Heart left ventricle (tissue), 16 donors: ENCODE data around the gene SMCO4. TPM values are rescaled to one million over a fixed set of nuclear protein-coding genes. Genes with fewer than 3 reads are reported as not detected.

Experiments
- ATAC-seq, 4 donors: fragments of 200-7000 bp; cut with Tn5 transposase; one replicate each; pipeline ENCODE4 v1.9.1; 2020 to 2022; ENCODE audit warnings: moderate library complexity in 4 of 4, mild to moderate bottlenecking in 3 of 4, moderate number of reproducible peaks in 1 of 4
- DNase-seq, 5 donors: peaks; one replicate each; pipeline ENCODE4 v3.0.0-alpha.2; 2020
- H3K27ac ChIP-seq, 12 donors: fragments of 200-600 bp; sonication (generic) in 4 of 12; one replicate each; pipeline versions ENCODE4 v1.5.0 to v1.8.0; 2016 to 2022; ENCODE audit warnings: mild to moderate bottlenecking in 2 of 12
- H3K27me3 ChIP-seq, 9 donors: fragments of 200-600 bp; sonication (generic) in 2 of 9; one replicate each; pipeline versions ENCODE4 v1.5.1 to v1.8.0; 2016 to 2022; ENCODE audit warnings: mild to moderate bottlenecking in 3 of 9
- H3K36me3 ChIP-seq, 9 donors: fragments of 200-600 bp; sonication (generic) in 2 of 9; one replicate each; pipeline versions ENCODE4 v1.5.0 to v1.8.0; 2018 to 2022; ENCODE audit warnings: mild to moderate bottlenecking in 2 of 9
- H3K4me1 ChIP-seq, 12 donors: fragments of 200-600 bp; sonication (generic) in 4 of 12; one replicate each; pipeline versions ENCODE4 v1.5.0 to v1.8.0; 2016 to 2022; ENCODE audit warnings: mild to moderate bottlenecking in 3 of 12
- H3K4me3 ChIP-seq, 12 donors: fragments of 200-600 bp; sonication (generic) in 4 of 12; one replicate each; pipeline versions ENCODE4 v1.5.0 to v1.8.0; 2017 to 2022; ENCODE audit warnings: mild to moderate bottlenecking in 9 of 12, moderate library complexity in 4 of 12
- H3K9me3 ChIP-seq, 12 donors: fragments of 200-600 bp; sonication (generic) in 4 of 12; one replicate each; pipeline versions ENCODE4 v1.5.0 to v1.8.0; 2016 to 2022; ENCODE audit warnings: mild to moderate bottlenecking in 1 of 12
- CTCF ChIP-seq, 12 donors: fragments of 200-600 bp; sonication (generic) in 4 of 12; IDR thresholded peaks; one replicate each; pipeline versions ENCODE4 v1.5.0 to v1.8.0; 2018 to 2022; ENCODE audit warnings: antibody characterized with exemption in 12 of 12, mild to moderate bottlenecking in 5 of 12
- POLR2A ChIP-seq, 2 donors: fragments of 450-650 bp; IDR thresholded peaks; one replicate each; pipeline ENCODE4 v1.6.1; 2017; ENCODE audit warnings: antibody characterized with exemption in 2 of 2, mild to moderate bottlenecking in 2 of 2, moderate library complexity in 2 of 2
- WGBS, 4 donors: extraction: QIAGEN DNeasy Blood & Tissue Kit in 2 of 4; methylation state at CpG; one replicate each; pipeline versions ENCODE4 v1.1.5 to v1.1.7; 2013 to 2018; 5-methylcytosine and 5-hydroxymethylcytosine counted together
- intact Hi-C, 10 donors: fragments of 100-400 bp; cut with DNase I; formaldehyde crosslinking; loops; one replicate each; pipeline versions ENCODE4 v1.11.1 to v1.14.2; 2022
- polyA plus RNA-seq, 2 donors: library from polyadenylated mRNA; stranded (reverse); fragments of 200-250 nt; gene quantifications; one replicate each; pipeline ENCODE4 v1.2.3, GENCODE V29; 2013
- total RNA-seq, 9 donors: library from RNA; depleted of rRNA in 2 of 9; stranded (reverse); fragments of >200 nt in 2 of 9; fragmentation: NEBNext Ultra II Directional in 3 of 9; extraction: Animal tissue kit (Norgen Biotek cat#: 25700) in 3 of 9; gene quantifications; one replicate each; pipeline versions ENCODE4 v1.1.0 to v1.2.4, GENCODE V29; 2016 to 2023
- donor health status: ischemic (EF 13 %, LVEDD 7.1; RV severe dilation, severe dysfunction).
- donor health status: healthy with polysubstance abuse.
- donor health status: DM: no; HTN: yes; CAD: no.
- donor health status: DM: no; HTN: no; CAD: no.
- donor health status: ischemic (EF 25% LVEDD 6.9; RV normal size, moderate dysfunction).
- donor health status: ischemic (EF 25% LVEDD 5.7; RV mildly dilated, moderate dysfunction).
- donor health status: healthy.
- donor health status: DM: yes; HTN: yes; CAD: no.
- donor health status: ischemic (EF 35%, LVEDD 5.7; RV mildly dilated, moderate dysfunction).
- donor health status: nonischemic (EF 11% LVEDD 7.7; RV severe dilation, severe dysfunction).
- donor health status: DM: yes; HTN: yes; CAD: no.
- donor health status: PGD.
- donor health status: ischemic (EF 29% LVEDD 5.4; RV normal size, mild dysfunction).
- donor health status: nonischemic (EF 23%, LVEDD 6.1; RV moderate dilation, normal function).

The SMCO4 gene
- total and polyA plus RNA-seq, 11 donors, result 28.5 to 81.4 (median 52.5) TPM

GRCh38 chr11:93481696-93482095 lies 61.5 kb downstream of the SMCO4 start:
- Histone ChIP-seq H3K4me3 (no peak overlapping the region), H3K27me3 (no peaks in the 10 kb centered on the region), H3K4me1 (peaks cover 0 to 18% (median 0%) of the 10 kb centered on the region in 12 donors), H3K27ac (no peak overlapping the region), H3K9me3 (no peaks in the 10 kb centered on the region), H3K36me3 (peaks cover 0 to 21% (median 0%) of the 10 kb centered on the region in 9 donors)
- intact Hi-C loops, result loop anchor here in 7 of 10 donors (2.0 to 10.0 kb wide), 5 partner anchors 51 to 173 kb away; partner anchors contain the start of gene SMCO4 (in 6 of the 7)
- TF ChIP-seq POLR2A (IDR thresholded peaks at IDR 0.05) (no peak), CTCF (IDR thresholded peaks at IDR 0.05) (peak in 7 of 12 donors; percentile 12 to 40 (median 28))
- ATAC-seq (peak; percentile 56 to 73 (median 68)), DNase-seq (no peak)
- WGBS, 4 donors, result 83 to 96% (median 93%) methylated on average over 6 of the region's 6 CpGs

GRCh38 chr11:93481279-93481678 lies 61.9 kb downstream of the SMCO4 start:
- intact Hi-C loops, result loop anchor here in 7 of 10 donors (2.0 to 10.0 kb wide), 5 partner anchors 51 to 174 kb away; partner anchors contain the start of gene SMCO4 (in 6 of the 7)
- H3K27me3 ChIP-seq, result no peaks in the 10 kb centered on the region
- no peak overlapping the region for H3K4me3 ChIP-seq
- TF ChIP-seq CTCF (IDR thresholded peaks at IDR 0.05) (no peak), POLR2A (IDR thresholded peaks at IDR 0.05) (no peak)
- peaks cover 0 to 21% (median 0%) of the 10 kb centered on the region in 9 donors for H3K36me3 ChIP-seq
- no peak overlapping the region for H3K27ac ChIP-seq
- WGBS, 4 donors, result 90 to 96% (median 92%) methylated on average over 16 of the region's 16 CpGs
- no peaks in the 10 kb centered on the region for H3K9me3 ChIP-seq
- no peak for ATAC-seq
- no peak for DNase-seq
- peaks cover 0 to 14% (median 0%) of the 10 kb centered on the region in 12 donors for H3K4me1 ChIP-seq

GRCh38 chr11:93480756-93481155 lies 62.4 kb downstream of the SMCO4 start:
- no peak for DNase-seq
- Histone ChIP-seq H3K9me3 (no peaks in the 10 kb centered on the region), H3K4me1 (peaks cover 0 to 12% (median 0%) of the 10 kb centered on the region in 12 donors), H3K27ac (no peak overlapping the region), H3K27me3 (no peaks in the 10 kb centered on the region), H3K36me3 (peaks cover 0 to 21% (median 2%) of the 10 kb centered on the region in 9 donors), H3K4me3 (no peak overlapping the region)
- 94 to 100% (median 97%) methylated on average over 1 of the region's 1 CpG for WGBS, 4 donors
- TF ChIP-seq POLR2A (IDR thresholded peaks at IDR 0.05), result no peak
- no peak for TF ChIP-seq CTCF (IDR thresholded peaks at IDR 0.05)
- ATAC-seq, result no peak
- intact Hi-C loops, result loop anchor here in 7 of 10 donors (2.0 to 10.0 kb wide), 5 partner anchors 52 to 174 kb away; partner anchors contain the start of gene SMCO4 (in 6 of the 7)

- Histone ChIP-seq H3K27me3 (no peaks in the 10 kb centered on the region), H3K27ac (no peak overlapping the region), H3K4me3 (no peak overlapping the region), H3K36me3 (peaks cover 0 to 21% (median 2%) of the 10 kb centered on the region in 9 donors), H3K4me1 (peaks cover 0 to 10% (median 0%) of the 10 kb centered on the region in 12 donors), H3K9me3 (no peaks in the 10 kb centered on the region)
- DNase-seq, result no peak
- no peak for TF ChIP-seq POLR2A (IDR thresholded peaks at IDR 0.05)
- intact Hi-C loops, result loop anchor here in 7 of 10 donors (2.0 to 10.0 kb wide), 5 partner anchors 52 to 175 kb away; partner anchors contain the start of gene SMCO4 (in 6 of the 7)
- WGBS, 4 donors, result 94 to 100% (median 97%) methylated on average over 6 of the region's 6 CpGs
- ATAC-seq, result no peak
Observed at GRCh38 chr11:93480256-93480655, 62.9 kb downstream of the SMCO4 start.
